HG03139 (cell line): ENCODE results near the gene SFMBT2.
A peak's percentile ranks its signal among the peaks of the same experiment; 100 is the strongest.

Experiments
- ATAC-seq: cut with Tn5 transposase; IDR thresholded peaks from one replicate; pipeline ENCODE4 v1.9.1; 2021; ENCODE audit not compliant: unreplicated experiment

The SFMBT2 gene

GRCh38 chr10:7370511-7370910 lies 40.3 kb downstream of the SFMBT2 start:
- ATAC-seq = no peak

GRCh38 chr10:7365027-7365745 lies 45.6 kb downstream of the SFMBT2 start:
- no peak for ATAC-seq

GRCh38 chr10:7364474-7364873 lies 46.4 kb downstream of the SFMBT2 start:
- no peak for ATAC-seq

DNA sequence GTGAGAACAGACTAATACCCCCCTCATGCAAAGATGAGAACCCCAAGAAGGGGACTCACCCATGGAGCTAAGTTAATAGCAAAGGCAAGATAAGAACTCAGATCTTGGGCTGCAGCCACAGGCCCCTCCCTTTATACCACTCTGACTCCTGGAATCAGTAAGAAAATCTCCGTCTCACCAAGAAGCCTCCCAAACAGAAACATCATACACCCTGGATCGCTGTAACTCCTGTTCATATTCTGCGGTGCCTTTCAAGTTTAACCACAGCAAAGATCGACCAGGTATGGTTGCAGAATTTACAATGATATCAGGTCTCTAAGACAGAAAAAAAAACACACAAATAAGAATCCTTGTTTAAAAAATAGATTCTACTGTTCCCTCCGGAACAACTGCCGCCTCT lies 47.1 kb downstream of the SFMBT2 start:
- ATAC-seq = no peak

GRCh38 chr10:7362471-7362870 lies 48.4 kb downstream of the SFMBT2 start:
- no peak for ATAC-seq

DNA sequence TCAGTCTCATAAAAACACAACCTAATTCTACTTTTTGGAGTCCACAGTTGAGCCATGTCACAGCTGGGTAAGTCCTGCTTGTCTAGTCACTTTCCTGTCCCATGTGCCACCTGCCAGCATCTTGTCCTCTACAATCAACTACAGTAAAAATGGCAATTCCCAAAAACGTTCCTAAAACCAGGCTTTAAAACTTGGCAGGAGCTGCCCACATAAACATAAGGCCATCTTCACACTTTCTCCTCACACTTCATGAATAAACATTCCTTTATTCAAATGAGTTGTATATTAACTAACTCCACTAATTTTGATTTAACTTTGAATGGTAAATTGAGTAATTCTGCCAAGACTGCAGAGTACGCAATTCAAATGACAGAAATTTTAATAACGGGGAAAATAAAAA lies 49.5 kb downstream of the SFMBT2 start:
- no peak for ATAC-seq

- ATAC-seq = no peak
Observed at GRCh38 chr10:7359954-7360353, 50.9 kb downstream of the SFMBT2 start.

GRCh38 chr10:7359356-7359755 lies 51.5 kb downstream of the SFMBT2 start:
- no peak for ATAC-seq

DNA sequence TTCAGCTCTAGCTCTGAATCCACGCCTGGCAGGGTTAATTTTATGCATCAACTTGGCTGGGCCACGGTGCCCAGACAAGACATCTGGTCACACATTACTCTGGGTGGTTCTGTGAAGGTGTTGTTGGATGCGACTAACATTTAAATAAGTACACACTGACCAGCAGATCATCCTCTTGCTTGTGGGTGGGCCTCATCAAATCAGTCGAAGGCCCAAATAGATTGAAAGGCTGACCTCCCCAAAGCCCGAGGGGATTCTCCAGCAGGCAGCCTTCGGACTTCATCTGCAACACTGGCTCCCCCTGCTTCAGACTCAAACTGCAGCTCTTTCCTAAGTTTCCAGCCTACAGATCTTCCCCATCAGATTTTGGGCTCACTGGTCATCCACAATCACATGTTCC lies 53.6 kb downstream of the SFMBT2 start:
- no peak for ATAC-seq

DNA sequence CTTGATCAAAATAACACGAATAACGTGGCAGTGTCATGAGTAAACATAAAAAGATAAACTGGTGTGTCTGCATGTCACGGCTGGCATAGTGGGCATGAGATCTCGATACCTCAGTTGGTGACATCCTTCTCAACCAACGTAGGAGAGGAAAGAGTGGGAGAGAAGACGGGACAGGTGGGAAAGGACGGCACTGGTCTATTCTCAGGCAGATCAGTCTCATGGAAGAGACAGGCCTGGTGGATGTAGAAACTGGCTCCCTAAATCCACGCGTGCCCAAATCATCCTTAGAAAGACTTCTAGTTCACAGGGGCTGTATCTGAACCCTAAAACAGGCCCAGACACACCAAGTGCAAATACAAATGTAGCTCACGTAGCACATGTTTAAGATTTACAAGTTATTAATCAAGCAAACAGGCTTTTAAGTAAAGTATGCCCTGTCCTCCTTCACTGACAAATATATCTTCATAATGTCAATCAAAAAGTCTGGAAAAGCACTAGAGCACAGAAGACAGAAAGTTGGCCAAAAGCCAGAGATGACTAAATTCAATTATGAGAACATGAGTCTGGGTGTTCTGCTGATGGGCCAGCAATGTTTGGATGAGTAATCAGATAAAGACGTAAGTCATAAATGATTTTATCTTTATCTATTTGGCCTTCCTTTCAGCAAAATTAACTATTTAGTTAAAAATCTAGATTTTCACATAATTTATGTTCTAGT lies 56.3 kb downstream of the SFMBT2 start:
- ATAC-seq = no peak

DNA sequence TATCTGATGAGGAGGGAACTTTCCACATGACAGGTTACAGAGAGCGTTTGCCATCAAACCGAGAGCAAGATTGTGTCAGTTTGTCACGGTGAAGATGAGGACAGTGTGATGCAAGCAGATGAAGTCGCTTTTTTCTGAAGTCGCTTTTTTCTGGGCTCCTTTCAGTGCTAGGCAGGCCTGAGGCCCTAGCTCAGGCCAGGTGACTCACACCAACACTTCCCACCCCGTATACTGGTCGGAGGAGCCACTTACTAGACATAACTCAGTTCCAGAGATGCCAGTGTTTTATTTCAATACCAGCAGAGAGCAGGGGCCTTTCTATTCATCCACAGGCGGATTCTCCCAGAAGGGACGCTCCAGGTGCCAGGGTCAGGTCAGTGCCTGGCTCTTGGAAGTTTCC lies 58.9 kb downstream of the SFMBT2 start:
- ATAC-seq = no peak

DNA sequence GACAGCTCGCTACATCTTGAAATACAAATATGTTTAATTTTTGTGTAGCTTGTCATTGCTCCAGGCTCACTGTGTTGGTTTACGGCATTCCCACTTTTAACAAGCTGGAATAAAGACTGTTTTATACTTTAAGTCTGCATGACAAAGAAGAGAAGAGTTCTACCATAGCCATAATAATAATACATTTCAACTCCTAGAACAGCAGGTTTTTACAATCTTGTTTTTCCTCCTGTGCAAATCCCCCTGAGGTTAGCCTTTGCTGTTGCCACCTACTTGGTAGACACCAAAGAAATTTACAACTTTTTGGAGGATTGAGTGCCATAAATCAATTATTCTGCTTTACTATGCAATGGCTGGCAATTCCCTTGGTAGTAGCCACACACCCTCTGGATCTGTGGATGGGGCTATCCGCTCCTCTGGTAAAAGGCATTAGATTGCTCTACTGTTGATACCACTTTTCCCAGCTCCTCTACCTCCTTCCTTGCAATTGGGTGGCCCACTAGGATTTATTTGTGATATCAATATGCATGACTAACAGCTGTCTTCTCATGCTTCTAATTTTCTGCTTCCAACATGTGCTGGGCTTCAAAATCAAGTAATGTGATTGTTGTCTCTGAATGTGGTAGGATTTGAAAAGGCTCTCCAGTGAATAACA lies 60.2 kb downstream of the SFMBT2 start:
- ATAC-seq = no peak

GRCh38 chr10:7345717-7346116 lies 65.1 kb downstream of the SFMBT2 start:
- no peak for ATAC-seq

DNA sequence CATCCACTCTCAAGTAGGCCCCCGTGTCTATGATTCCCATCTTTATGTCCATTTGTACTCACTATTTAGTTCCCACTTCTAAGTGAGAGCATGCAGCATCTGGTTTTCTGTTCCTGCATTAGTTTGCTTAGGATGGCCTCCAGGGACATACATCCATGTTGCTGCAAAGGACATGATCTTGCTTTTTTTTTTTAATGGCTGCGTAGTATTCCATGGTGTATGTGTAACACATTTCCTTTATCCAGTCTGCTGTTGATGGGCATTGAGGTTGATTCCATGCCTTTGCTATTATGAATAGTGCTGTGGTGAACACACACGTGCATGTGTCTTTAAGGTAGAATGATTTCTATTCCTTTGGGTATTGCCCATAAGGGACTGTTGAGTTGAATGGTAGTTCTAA lies 67.8 kb downstream of the SFMBT2 start:
- no peak for ATAC-seq

- ATAC-seq = no peak
Observed at GRCh38 chr10:7340179-7340874, 70.5 kb downstream of the SFMBT2 start.

- no peak for ATAC-seq
Observed at GRCh38 chr10:7339510-7339909, 71.3 kb downstream of the SFMBT2 start.

DNA sequence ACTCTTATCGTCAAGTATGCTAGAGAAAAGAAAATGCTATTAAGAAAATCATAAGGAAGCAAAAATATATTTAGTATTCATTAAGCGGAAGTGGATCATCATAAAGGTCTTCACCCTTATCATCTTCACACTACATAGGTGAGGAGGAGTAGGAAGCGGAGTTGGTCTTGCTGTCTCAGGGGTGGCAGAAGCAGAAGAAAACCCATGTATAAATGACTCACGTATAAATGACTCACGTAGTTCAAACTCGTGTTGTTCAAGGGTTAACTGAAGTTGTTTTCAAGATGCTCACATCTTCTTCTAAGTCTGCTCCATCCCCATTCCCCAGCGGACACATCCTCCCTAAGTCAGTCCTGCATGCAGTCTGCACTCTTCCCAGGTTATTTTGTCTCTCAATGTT lies 72.4 kb downstream of the SFMBT2 start:
- ATAC-seq = no peak

DNA sequence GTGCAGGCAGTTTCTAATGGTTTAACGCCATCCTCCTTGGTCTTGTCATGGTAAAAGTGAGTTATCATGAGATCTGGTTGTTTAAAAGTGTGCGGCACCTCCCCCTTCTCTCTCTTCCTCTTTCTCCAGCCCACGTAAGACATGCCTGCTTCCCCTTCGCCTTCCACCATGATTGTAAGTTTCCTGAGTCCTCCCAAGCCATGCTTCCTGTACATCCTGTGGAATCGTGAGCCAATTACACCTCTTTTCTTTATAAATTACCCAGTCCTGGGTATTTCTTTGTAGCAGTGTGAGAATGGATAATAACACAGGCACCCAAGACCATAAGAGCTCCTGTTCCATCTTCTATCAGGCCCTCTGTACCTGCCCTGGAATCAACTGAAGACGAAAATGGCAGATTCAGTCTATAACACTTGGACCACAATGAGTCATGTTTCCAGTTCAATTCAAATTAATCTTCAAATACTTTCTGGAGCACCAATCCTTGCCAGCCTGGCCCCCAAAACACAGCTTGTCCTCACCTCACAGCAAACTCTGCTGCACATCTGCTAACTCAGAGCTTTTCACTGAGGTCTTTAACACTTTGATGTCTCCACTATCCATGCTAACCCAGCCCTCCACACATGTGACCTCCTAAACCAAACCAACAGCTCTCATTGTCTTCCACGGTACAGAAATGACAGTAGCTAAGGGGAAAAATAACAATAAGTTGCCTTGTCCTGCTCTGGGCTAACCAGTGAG lies 73.2 kb downstream of the SFMBT2 start:
- ATAC-seq = peak; percentile 81

GRCh38 chr10:7335977-7336376 lies 74.9 kb downstream of the SFMBT2 start:
- no peak for ATAC-seq

DNA sequence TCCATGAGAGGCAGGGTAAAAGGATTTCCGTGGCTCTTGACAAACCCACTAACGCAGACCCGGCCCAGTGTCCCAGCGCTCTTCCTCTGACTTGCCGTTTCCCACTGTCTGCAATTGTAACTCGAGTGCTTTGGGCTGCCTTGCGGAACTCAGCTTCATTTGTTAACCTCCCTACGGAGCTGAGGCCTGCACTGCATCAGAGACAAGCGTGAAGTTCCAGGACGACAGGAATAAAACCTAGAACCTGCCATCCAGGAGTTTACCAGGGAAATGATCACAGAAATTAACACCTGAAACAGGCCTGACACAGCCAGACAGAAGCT lies 76.2 kb downstream of the SFMBT2 start:
- no peak for ATAC-seq
